Stimulated activated CD8-positive, alpha-beta memory T cell treated with anti-CD3 and anti-CD28 coated beads, Interleukin-7, amount 100 ng/mL, for 48 hours (primary cell): ENCODE measurements around the gene SLC1A4.

Source experiments
- DNase-seq, 2 donors: peaks; one replicate each; pipeline ENCODE4 v3.0.0-alpha.2; 2020; ENCODE audit warnings: low read depth in 1 of 2; ENCODE audit errors: extremely low read depth in 1 of 2

SLC1A4 gene

GRCh38 chr2:65071499-65072180 lies 82.4 kb downstream of the SLC1A4 start:
- no peak for DNase-seq

GRCh38 chr2:65072181-65072970 lies 83.2 kb downstream of the SLC1A4 start:
- no peak for DNase-seq
